Stimulated activated CD8-positive, alpha-beta memory T cell treated with anti-CD3 and anti-CD28 coated beads, Interleukin-4, amount 100 ng/mL, for 24 hours (primary cell): ENCODE data around the gene GPC3.
"Not testable (repeated sequence)": the region's sequence is repeated elsewhere in the genome, so short reads cannot be mapped to it uniquely, and the experiment has no call there.

Experiments used
- DNase-seq: peaks from one replicate; pipeline ENCODE4 v3.0.0-alpha.2; 2020; ENCODE audit warnings: low read depth

The GPC3 gene

DNA sequence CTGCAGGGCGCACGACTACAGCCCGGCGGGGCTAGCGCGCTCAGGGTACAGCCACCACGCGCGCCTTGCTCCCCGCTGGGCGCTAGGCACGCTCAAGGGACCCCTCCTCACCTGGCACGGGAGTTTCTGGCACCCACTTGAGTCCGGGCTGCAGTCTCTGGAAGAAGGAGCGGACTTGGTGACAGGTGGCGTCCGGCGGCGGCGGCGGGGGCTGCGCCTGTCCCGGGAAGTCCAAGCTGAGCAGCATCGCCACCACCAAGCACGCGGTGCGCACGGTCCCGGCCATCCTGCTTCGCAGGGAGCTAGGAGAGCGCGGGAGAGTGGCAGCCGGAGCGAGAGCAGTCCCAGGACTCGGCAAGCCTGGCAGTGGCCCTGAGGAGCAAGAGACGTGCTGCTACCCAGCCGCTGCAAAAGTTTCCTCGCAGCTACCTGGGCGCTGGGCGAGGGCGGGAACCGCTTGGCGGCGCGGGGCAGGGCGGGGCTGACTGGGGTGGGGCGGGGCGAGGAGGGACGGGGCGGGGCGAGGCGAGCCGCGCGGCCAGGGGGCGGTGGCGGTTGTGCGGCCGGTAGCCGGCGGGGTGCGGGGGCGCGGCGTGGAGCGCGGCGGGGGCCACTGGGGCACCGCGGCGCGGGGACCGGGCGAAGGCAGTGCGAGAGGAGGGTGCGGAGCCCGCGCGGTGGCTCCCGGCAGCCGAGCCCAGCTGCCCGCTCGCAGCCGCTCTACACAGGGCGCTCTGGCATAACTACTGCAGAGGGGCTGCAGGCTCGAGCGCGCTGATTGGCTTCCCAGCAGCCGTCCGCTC is at the start of gene GPC3:
Gene GPC3 (minus strand): TSS at position 431 of the 803 bp plus-strand sequence.
- peak; percentile 8 for DNase-seq

DNA sequence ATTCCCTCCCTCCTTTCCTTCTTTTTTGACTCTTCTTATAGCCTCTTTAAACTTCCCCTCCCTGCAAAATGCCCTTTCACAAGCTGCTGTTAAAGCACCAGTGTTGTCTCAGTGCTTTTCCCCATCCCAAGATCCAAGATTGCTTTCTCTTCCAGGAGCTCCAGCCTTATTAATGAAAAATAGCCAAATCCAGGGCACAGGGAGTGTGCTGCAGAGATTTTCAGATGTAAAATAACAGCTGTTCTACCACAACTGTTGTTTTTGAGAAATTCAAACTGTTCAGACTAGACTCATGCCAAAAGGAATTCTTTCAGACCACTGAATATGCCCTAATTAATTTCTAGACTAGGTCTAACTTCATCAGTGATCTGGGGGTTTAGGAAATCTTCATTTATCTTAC is 47.0 kb upstream of the GPC3 start:
- no peak for DNase-seq

DNA sequence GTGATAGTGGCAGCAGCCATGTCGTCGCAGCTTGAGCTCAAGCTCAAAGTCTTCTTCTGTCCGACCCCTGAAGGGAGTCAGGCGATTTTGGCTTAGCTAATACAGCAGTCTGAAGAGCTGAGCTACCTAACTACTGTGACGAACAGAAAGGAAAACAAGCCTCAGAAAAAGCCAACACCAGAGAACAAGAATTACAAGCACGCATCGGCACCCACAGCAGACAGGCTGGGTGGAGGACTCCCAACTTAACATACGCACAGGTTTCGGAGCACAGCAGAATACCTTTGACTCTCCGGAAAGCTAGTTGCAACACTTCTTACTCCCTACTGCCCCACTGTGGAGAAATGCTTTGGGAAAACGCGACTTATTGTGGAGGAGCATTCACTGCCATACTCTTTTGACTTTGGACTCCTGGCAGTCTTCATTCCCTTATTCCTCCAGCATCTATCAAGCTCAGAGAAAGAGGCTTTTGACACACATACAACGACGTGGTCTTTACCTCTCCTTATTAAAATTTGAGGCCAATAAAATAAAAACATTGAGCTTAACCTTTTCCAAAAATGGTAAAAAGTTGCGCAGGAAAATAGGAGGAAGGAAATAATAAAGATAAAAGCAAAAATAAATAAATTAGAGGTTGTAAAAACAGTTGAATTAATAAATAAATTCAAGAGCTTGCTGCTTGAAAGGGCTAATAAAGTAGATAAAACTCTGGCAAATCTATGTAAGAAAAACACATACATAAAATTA is 41.3 kb upstream of the GPC3 start:
- DNase-seq, result no peak

DNA sequence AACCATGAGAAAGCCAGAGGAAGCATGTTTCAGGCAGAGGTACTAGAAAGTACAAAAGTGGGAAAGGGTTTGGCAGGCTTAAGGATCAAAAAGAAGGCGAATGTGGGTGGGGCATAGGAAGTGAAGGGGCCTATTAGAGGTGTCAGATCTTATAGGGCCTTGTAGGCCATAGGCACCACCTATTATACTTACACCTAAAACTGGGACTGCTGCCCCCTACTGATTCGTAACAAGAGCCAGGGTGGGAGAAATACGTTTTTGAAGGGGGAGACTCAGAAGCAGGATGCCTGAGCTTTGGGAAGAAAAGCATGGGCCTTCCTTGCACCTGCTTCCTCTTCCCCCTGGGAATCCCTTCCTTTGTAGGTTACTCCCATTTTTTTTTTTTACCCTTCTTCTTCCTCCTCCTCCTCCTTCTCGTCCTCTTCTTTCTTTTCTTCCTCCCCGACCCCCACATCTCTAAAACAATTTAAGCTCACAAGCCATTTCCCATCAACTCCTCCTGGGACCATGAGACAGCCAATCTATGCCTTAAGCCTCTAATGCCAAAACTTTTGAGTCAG is 40.7 kb upstream of the GPC3 start:
- no peak for DNase-seq

DNA sequence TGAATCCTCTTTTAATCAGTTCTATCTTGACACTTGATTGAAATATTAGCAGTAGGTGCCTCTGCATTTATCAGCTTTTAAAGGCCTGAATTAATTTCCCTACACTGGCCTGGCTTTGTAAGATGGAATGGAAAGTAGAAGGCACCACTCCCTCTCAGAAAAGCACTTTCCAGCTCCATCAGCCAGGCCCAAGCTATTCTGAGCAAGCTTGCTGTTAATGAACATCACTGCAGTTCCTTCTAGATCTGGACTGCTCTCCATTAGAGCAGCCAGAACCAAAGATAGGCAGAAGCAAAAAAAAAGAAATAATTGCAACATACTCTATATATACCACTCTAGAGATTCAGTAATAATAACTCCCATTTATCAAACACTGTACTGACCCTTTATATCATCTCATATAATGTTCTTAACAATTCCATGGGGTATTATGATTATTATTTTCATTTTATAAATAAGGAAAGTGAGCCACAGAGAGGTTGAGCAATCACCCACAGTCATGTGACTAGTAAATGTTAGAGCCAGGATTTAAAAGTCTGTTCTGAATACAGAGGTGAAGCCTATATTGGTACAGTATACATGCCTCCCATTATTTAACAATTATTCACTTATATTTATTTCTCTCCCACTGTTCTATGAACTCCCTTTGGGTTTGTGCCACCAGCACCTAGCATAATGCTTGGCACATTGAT is 39.4 kb upstream of the GPC3 start:
- DNase-seq, result no peak

DNA sequence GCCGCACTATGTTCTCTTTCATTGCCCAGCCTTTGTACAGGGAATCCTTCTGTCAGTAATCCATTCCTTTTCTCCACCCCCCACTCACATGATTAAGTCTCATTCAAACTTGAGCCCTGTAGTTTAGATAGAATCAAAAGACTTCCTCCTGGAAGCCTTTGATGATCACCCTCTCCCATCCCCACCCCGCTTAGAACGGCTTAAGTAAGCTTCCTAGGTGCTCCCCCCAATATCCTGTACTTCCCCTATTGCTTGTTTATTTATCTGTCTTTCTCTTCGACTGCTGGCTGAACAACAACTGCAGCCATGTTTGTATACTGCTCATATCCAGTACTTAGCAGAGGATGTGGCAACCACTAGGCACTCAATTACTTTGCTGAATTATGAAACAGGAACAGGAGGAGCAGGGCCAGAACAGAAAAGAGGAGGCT is 38.5 kb upstream of the GPC3 start:
- DNase-seq, result no peak

DNA sequence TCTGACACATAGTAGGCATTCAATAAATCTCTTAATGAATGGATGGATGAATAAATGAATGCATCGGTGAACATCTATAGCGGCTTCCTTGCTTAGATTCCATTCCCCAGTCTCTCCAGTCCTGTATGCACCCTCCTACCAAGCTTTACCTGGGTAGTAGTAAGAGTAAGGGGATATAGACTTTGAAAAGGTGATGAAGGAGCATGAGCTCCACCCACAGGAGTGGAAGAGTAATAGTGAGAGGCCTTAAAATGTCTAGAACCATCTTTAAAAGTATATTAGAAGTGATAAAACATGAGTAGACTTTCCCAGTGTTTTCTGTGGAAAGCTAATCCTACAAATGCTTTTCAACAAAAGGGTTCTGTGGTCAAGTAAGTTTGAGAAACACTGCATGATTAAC is 35.5 kb upstream of the GPC3 start:
- no peak for DNase-seq

DNA sequence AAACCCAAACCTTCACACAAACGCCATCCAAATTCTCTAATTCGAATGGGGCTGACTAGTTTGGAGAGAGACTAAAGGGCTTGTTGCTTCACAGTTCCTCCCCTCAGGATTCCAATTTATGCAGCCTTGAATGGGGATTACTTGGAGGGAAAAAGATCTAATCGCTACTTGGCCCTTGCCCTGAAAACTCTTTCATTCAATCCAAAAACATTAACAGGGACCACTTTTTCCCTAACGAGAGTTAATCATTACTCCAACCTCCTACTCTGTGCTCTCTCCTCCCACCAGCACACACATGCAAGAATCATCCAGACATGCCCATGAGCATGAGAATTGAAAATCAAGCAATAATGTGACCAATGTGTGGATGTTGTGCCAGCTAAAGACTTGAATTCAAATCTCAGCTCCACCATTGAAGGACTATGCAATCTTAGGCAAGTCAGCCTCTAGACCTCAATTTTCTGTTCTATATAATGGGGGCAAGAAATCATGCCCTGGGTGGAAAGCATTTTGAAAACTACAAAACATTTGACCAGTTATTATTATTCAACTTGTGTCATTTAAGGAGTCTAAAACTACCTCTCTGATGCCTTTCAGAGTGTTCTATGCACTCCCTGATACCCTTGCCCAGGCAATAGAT is 34.3 kb upstream of the GPC3 start:
- no peak for DNase-seq

DNA sequence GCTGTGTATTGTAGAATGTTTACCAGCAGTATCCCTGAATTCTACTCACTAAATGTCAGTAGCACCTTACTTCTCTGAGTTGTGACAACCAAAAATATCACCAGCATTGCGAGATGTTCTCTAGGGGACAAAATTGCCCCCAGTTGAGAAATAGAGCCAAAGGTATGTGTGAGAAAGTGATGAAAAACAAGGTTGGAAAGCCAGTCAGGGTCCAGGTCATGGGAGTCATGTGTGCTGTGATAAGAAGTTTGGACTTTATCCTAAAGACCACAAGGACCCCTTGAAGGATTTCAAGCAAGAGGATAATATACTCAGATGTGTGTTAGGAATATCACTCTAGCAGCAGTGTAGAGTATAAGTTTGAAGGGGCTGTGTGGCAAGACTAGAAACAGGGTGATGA is 30.9 kb upstream of the GPC3 start:
- DNase-seq, result not testable (repeated sequence)

DNA sequence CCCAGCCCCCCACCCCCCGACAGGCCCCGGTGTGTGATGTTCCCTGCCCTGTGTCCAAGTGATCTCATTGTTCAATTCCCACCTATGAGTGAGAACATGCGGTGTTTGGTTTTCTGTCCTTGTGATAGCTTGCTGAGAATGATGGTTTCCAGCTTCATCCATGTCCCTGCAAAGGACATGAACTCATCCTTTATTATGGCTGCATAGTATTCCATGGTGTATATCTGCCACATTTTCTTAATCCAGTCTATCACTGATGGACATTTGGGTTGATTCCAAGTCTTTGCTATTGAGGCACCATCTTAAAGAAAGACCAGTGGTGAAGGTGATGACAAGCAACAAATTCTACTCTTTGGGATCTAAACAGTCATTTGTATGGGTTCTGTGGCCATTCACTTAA is 30.1 kb upstream of the GPC3 start:
- not testable (repeated sequence) for DNase-seq

DNA sequence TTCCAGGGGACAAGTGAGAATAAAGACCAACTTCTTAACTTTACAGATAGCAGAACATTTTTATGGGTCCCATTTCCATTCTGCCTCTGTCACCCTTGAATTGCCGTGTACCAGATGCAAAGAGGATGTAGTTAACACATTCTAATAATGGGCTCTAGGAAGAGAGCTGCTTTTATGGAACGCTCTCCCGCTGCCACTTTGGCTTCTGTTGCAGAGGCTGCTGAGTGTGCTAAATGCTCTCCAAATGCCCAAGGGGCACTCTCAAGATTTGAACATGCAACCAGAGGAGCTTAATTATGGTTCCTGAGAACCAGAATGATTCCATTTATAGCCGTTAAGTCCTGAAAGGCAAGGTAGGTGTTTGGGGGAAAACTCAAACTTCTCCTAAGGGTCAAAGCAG is 28.1 kb upstream of the GPC3 start:
- DNase-seq, result no peak

DNA sequence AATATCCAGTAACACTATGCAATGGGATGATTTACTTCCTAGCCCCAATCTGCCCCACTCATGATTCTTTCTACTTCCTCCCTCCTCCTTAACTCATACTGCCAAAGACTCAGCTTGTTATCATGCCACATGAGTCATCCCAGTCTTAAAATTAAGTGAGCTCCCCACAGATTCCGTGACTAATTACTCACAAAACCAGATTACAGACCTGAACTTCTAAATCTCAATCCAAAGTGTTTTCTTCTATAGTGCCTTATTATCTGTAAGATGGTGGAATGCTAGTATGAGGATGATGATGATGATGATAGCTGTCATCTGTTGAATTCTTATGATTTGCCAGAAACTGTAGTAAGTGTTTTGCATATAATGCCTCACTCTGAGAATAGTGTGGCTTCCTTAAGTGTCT is 27.7 kb upstream of the GPC3 start:
- no peak for DNase-seq

DNA sequence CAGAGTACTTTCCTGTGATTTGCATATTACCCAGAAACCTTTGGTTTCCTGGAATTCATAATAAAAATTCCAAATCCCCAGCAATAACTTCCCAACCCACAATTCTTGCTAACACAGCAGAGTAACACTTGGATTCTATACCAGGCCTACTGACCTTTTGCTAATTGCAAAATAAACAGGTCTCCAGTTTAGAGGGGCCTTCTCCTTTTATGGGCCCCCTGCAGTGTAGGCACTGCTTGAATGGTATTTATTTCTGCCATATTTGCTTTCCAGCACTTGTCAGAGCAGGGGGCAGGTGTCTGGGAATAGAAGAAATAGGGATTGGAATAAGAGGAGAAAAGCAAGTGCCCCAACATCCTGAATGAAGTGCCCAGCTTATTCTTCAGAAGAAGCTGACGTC is 25.3 kb upstream of the GPC3 start:
- DNase-seq, result no peak

DNA sequence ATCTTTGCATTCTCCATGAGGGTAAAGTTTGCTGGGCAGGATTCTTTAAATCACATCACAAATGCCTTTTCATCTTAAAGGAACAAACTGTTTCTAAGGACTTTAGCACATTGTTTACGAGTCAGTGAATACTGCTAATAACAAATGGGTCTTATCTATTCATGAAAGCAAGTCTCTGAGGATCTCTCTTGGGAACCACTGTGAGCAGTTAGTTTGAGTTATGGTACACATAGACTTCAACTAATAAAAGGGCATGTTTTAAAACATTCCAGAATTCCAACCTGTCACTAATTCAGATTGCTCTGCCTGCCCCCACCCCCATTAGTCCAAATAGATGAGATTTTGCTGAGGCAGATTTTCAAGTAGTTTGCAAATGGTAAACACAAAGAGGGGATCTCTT is 22.3 kb upstream of the GPC3 start:
- no peak for DNase-seq

DNA sequence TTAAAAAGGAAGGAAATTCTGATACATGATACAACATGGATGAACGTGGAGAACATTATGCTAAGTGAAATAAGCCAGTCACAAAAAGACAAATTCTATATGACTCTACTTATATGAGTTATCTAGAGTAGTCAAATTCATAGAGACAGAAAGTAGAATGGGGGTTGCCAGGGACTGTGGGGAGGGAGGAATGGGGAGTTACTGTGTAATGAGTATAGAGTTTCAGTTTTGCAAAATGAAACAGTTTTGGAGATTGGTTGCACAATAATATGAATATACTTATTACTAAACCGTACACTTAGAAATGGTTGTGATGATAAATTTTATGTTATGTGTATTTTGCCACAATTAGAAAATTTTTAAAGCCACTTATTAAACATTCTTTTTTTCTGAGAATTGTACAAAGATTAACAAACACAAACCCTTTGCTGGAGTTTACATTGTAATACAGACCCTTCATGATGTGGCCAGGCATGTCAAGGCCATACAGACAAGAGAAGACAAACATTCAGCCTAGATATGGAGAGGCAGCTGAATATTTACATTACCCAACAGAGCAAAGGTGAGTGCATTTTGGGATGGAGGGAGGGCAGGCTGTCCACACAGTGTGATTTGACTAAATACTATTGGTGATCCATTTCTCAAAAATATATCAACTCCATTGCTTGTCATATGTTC is 21.2 kb upstream of the GPC3 start:
- DNase-seq, result no peak

DNA sequence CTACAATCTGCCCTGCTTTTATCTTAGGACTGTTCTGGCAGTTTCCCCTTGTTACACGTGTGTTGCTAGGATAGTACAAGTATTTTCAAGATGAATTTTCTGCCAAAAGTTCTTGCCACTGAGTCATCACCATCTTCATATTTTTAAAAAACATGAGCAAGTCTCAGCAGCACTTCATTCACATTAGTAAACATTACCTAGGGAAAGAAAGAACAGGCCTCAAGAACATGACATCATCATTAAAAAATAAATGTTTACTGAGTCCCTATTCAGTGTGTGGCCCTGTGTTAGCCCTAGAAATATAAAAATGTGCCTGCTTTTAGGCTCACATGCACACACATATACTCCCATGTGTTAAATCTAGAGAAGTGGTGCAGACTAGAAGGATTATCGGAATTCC is 18.7 kb upstream of the GPC3 start:
- no peak for DNase-seq

DNA sequence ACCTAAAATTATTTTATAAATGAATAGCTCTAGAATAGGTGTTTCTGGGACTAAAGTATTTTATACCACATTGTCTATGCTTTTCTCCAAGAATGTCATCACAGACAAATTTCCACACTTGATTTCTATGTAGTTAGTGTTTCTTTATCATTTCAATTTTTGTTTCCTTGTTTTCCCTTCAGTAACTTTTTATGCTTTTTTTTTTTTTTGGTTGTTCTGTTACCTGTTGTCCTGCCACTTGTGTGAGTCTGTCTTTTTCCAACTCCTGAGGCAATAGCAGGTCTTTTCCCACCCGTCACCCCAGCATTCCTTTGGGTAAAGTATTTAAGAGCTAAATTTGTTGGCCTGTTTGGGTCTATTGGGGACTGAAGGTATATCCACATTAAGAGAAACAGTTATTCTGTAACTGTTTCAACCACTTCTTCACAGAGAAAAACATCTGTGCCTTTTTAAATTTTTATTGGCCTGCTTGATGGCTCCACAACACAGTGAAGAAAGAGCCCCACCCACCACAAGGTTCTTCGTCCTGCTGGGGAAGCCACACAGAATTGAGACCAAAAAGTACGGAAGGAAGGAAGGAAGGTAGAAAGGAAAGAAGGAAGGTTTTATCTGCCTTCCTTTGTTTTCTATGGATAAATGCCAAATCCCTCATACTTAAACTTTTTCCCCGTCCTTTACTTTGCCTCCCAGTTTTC is 17.7 kb upstream of the GPC3 start:
- no peak for DNase-seq

DNA sequence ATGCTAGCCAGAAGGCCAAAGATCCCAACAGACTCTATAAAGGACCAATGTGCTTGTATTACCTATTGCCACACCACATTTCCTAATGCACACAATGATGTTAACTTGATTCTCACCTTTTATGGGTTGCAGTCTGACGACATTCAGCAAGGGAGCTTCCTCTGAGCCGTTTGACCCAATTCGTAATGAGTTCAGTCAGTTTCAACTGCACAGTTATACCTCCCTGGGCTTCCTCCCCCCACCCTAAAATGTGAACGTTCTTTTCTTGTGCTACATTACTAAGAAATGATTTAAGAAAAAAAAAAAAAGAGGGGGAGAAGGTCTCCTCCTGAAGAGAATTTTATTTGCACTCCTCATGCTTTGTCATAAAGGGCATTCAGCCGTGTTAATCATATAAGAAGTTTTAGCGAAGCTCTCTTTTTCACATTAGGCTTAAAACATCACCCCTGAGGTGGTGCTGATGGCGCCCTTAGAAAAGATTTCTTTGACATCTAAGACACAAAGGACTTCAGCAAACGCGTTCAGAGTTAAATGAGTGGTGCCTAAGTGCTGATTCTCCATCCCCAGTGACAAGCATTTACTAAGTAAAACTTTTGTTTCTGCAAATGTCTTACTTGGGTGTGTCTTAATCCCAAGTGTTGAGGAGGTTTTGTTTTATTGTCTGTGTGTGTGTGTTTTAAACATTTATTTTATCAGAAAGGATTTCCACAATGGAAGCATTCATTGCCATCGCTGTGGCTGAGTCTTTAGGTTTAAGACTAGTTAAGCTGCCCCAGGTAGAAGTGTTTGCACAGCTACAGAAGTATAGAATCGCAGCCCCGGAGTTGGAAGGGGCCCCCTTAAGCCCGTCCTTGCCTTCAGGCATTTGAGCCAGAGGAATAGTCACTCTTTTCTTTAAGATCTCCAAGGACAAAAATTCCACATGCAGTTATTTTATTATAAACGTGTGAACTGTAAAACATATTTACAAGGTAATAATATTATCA is 15.2 kb upstream of the GPC3 start:
- DNase-seq, result no peak

DNA sequence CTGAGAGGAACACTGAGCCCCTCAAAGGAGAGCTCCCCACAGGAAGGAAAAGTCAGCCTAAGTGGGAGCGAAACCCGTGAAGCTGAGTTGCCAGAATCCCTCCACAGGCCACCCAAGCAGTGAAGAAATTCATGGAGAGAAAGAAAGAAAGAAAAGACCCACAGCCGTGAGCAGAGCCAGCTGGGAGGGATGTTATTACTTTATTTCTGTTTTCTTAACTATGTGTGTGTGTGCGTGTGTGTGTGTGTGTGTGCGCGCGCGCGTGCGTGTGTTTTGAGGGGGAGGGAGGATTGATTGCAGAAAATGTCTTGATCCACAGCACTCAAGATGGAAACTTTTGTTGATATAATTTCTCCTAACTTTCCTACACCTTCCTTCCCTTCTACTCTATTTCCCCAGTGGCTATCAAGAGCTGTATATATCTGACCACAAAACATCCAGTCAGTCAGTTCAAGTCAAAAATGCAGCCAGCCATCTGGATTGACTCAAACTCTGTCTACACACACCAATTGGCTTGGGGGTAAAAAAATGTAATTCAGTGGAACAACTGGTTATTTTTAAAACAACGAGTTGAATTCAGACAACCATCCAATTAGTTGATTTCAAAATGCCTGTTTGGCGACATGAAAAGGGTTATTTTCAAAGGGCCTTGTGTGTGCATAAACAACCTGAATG is 13.8 kb upstream of the GPC3 start:
- DNase-seq, result no peak
